HTERT RPE-1 (cell line): Measurements from ENCODE around the gene EIF4B.

Experiments
- in situ Hi-C: fragments of 300-500 bp; cut with MboI; formaldehyde crosslinking; loops from 4 replicates; pipeline ENCODE4 v1.14.3; 2020; ENCODE audit warnings: low sequenced_read_pairs

The EIF4B gene

DNA sequence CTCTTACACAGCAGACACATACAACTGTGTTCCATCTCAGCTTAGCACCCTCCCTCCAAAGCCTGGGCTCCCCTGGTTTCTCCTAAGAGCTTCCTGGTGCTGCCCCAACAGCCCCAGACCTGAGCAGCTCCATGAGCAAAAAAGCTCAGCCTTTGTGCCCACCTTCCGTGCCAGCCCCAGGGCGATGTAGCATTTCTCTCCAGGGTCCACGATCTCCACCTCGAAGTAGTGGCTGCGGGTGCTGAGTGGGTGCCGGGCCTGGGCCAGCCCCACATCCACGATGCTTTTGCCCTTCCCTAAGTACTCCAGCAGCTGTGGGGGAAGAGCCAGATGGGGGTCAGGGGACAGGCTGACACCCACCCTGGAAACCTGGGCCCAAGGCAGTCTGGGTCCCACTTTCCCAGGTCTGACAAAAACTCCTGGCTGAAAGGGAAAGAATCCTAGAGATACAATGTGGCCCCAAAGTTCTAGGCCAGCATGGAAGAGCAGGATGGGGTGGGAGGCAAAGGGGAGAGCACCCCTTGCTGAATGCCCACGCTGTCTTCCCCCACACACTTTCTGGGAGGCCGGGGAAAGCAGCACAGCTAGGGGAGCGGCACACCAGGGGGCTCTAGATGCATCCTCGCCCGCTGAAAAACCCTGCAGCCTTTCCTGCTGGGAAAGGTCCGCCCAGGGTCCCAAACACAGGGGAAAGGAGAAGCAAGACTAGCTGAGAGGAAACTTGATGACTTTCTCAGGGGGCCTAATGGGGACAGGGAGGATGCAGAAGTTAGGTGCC, 61.9 kb downstream of the EIF4B start:
- in situ Hi-C loops: no loop called here

DNA sequence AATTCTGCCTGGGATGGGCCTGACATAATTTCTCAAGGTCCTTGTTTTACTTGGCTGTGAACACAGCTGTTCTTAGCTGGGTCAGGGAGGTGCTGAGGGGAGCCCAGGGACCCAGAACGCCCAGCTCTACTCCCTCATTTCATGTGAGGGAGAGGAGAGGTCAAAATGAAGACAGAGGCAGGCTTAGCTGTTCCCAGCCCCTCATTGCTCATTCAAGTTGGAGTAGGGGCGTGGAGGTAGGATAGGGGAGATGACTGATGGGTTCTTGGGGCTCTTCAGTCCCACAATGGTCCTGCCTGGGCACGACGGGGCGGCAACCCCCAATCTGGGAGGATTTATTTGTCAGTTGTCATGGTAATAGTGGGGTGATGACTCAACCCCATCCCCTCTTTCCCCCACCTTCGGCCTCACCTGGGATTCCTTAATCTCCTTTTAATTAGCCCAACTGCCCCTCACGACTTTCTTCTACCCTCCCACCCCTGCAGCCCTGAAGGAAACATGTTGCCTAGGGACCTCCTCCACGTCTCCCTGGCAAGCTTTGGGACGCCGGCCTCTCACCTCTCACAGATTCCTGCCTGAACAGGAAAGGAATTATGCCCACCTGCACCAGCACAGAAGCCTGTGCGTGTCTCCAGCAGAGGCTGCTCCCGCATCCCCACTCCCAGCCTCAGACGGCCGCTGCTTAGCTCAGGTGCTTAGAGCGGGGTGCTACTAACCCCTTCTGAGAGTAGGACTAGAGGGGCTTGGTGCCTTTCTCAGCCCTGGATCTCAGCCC, 62.7 kb downstream of the EIF4B start:
- in situ Hi-C loops: no loop called here

DNA sequence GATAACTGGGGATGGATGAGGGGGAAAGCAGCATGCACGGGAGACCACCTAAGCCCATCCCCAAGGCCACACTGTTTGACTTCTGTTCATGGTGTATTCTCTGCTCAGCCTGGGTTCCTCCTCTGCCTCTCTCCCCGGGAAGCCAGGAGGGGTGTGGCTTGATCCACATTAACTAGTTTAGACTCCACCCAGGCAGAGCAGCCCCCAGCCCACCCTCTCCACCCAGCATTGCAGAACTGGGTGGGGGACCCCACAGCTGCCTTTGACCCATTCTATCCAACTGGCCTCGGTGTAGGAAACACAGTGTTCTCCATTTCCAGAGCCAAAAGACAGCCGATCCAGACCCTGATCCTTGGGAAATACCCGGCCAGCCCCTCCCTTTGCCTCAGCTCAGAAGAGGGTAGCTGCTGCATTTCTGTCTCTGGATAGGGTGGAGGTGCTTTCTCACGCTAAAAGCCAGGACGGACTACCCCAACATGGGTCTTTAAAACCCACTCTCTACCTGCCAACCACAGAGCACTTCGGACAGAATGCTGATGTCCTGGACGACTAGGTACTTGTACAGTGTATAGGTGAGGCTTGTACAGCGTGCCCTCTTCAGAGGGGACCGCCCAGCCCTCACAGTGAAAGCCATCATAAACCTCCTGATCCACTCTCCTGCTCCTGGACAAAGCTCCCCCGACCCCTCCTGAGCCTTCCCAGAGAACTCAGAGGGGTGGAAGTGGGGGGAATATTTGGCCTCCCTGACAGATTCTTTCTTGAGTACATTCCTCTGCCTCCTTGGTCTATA, 63.6 kb downstream of the EIF4B start:
- in situ Hi-C loops: no loop called here

DNA sequence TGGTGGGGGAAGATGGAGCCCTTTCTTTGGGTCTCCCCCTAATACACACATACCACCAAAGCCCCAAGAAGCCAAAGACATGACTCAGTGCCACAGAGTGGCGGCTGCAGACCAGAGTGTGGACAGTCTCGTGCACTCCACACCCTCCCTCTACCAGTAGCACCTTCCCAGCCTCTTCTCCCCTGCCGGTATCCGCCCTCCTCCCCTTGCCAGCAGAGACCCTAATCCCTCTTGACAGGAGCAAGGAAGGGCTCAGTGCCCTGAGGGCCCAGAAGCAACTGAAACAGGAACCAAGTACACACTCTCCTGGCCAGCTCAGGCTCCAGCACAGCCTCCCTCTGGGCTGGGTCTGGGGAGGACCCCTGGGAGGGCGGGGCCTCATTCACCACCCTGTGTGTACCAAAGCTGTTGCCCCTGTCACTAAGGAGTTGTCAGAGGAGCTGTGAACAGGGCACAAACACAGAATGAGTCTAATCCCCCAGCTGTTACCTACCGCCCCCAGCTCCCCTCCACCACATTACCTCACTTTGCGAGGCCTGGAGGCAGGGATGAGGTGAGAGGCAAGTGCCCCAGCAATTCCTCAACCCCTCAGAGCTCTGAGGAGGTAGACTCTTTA, 64.7 kb downstream of the EIF4B start:
- in situ Hi-C loops: no loop called here

DNA sequence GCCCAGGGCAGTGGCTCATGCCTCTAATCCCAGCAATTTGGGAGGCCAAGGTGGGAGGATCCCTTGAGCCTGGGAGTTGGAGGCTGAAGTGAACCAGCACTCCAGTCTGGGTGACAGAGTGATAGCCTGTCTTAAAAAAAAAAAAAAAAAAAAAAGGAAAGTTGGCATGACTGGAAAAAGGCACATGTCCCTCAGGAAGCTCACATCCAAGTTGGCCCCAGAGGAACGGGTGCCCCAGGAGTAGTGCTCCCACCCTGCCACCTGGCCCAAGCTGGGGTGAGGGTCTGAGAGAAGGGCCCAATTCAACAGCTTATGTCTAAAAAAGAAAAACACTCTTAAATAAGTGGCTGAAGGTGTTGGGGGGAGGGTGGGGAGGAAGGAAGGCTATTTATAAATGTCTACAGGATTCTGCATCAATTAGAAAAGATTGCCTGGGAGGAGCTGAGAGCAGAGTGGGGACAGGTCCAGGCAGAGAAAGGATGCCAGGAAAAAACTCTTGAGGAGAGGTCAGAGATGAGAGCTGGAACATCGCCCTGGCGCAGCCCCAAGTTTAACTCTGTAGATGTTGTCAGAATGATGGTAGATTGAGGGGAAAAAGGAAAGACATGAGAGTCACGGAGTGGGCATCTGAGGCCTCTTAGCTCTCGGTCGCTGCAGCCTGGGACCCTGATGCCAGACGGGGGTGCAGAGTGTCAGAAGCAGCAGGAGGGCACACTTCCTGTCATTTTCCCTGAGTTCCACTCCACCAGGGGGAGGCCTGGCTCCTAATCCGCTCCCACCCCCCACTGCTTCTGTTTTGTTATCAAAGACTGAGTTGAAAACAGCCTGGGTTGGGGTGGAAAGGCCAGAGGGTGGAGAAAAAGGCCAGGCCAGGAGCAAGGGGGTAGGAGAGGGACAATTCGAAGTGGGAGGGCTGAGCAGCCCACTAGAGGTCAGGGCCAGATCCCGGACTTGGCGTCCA, 65.6 kb downstream of the EIF4B start:
- in situ Hi-C loops: no loop called here

DNA sequence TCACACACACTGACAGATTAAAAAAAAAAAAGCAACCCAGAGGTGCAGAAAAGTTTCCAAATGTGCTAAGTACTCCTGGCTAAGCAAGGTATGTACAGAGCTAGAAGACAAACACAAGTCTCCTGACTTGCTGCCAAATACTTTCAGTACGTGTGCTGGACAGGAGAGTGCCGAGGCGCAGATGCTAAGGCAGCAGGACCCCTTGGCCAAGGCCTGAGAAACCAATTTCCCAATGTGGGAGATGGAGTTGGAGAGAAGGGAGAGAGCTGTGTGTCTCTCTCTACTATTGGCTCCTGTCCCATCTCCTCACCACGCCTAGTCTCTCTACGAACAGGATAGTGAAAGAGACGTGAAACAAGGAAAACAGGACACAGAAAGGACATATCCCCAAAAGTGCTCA, 67.6 kb downstream of the EIF4B start:
- in situ Hi-C loops: no loop called here

DNA sequence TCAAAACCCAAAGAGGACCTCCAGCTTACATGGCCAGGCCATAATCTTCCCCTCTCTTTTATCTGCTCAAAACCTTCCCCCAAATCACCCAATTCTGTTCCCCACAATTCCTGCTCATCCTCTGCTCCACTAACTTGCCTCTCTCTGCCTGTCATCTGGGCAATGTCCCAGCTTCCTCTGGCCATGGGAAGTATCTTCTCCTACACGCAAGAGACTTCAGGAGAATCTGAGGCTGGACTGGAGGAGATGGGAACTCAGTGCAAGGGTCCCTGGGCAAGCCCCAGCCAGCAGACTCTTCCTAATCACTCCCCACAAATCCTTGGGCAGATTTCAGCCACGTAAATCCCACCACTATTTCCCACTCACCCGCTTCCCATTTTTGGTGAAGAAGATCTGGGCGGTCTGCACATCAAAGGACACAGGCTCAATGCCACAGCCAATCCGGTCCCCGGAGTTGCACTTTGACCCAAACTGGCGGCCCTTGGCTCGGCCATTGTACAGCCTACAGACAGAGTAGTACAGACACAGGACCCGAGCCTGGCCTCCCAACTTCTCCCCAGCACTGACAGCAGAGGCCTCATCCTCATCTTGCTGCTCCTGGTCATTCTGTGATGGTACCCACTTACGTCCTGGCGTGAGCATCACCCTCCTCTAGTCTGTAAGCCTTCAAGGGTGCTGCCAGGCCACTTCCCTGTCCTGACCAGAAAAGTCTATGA, 68.2 kb downstream of the EIF4B start:
- in situ Hi-C loops: no loop called here

DNA sequence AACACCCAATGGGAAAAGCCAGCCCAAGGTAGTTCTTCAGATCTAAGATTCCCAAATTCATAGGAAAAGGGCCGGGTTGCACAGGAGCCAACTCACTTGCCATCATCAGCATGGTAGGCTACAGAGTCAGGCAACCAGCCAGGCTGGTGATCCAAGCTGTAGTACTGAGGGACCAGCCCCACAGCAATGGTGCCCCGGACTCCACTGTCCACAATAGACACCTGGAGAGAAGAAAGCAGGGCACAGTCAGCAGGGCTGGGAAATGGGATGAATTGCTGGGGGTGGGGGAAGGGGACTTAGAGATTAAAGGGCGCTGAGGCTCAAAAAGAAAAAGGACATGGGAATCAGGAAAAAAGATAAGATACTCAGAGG, 68.7 kb downstream of the EIF4B start:
- in situ Hi-C loops: no loop called here

DNA sequence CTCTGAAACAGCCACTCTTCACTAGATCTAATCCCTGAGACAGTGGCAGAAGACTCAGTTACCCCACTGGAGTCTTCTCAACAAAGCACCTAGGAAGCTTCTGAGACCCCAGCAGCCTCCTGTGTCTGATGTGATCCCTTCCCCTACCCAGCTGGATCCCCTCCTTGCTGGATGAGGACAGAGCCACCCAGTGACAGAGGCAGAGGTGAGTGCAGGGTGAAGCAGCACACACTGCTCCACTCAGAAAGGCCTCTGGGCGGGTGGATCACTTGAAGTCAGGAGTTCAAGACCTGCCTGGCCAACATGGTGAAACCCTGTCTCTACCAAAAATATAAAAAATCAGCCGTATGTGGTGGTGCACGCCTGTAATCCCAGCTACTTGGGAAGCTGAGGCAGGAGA, 70.2 kb downstream of the EIF4B start:
- in situ Hi-C loops: no loop called here

DNA sequence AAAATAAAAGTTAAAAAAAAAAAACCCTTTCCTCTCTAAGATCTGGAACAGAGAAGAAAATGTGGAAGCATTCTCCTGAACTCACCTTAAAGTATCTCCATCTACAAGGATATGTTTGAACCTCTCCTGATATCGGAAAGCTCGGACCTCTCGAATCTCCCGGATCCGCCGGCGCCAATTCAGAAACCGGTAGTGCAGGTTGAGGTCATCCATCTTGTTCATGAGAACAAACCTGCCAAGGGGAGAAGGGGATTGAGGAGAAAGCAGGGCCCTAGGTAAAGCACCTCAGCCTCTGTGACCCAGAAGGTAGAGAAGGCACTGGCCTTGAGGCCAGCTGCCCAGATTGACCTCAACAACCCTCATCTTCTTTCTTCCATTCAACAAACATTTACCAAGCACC, 70.8 kb downstream of the EIF4B start:
- in situ Hi-C loops: no loop called here

DNA sequence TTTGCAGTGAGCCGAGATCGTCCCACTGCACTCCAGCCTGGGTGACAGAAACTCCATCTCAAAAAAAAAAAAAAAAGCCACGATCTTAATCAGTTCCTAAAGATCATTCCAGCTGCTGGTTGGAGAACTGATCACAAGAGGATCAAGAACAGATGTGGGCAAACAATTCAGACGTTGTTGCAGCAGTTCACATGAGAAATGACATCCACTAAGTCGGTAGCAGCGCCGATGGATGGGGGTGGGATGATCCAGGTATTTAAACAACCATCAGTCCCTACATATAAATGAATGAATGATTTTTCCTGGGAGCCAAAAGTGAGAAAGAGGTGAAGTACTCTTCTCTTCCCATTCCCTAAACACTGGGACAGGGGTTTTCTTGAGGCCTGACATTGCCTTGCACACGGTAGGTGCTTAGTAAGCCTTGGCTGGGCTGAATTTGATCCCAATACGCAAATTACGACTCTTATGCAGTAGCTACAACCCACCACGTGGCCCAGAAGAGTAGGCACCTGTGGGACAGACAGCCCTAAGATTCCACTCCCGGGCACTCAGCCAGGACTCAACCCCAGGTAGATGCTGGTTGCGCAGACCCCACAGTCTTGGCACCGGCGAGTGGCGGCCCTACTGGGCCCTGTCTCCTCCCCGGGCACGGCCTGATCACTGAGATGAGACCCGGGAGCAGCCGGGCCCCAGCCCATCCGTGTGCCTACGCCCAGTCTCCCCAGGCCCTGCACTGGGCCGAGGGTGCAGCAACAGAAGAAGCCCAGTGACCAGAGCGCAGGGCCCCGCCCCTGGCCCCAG, 72.4 kb downstream of the EIF4B start:
- in situ Hi-C loops: no loop called here

DNA sequence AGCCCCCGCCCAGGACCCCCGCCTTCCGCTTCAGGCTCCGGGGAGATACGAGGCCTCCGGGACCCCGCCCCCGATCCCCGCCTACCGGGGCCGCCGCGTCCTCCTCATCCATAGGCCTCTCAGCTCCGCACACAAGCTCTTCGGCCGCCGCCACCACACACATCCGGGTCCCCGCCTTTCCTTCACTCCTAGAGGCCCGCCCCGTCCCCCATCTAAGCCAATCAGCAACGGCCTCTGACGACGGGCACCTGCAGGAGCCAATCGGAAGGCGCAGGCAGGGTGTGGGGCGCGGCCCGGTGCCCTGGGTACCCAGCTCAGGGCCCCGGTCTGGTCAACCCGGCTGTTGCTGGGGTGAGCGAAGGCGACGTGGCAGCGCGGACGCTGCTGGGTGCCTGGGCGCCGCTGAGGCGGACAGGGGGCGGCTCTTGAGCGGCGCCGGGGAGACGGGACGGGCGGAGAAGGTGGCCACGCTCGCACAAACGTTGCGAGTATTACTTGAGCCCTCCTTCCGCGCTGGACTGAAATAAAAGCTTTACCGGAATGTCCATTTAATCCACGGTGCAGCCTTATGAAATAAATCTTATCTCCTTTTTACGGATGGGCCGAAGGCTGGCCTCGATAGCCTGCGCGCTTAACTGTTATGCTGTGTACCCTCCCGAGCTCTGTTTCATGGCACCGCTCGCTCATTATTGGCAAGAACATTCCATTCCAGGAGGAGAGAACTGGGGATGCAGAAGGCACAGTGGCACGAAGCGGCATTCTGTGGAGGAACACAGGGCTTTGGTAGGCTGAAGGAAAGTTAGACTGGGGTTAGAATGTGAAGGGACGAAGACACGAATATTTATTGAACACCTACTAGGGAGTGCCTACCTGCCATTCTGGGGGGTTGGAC, 73.2 kb downstream of the EIF4B start, which contains the start of gene SPRYD3:
Gene SPRYD3 (minus strand): TSS at position 165 of the 892 bp plus-strand sequence. CDS start 57 bp downstream, at position 108.
- in situ Hi-C loops: no loop called here

DNA sequence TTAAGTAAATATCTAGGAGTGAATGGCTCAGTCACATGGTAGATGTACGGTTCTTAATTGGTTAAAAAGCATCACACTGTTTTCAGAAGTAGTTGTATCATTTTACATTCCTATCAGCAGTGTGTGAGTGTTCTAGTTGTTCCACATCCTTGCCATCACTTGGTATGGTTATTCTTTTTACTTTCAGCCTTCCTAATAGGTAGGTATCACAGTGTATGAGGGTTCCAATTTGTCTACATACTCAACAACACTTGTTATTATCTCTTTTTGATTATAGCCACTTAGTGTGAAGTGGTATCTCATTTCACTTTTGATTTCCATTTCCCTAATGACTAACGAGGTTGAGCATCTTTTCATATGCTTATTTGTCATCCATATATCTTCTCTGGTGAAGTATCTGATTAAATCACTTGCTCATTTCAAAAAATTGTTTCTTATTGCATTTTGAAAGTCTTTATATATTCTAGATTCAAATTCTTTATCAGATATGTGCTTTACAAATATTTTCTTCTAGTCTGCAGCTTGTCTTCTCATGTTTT, 76.5 kb downstream of the EIF4B start:
- in situ Hi-C loops: no loop called here

DNA sequence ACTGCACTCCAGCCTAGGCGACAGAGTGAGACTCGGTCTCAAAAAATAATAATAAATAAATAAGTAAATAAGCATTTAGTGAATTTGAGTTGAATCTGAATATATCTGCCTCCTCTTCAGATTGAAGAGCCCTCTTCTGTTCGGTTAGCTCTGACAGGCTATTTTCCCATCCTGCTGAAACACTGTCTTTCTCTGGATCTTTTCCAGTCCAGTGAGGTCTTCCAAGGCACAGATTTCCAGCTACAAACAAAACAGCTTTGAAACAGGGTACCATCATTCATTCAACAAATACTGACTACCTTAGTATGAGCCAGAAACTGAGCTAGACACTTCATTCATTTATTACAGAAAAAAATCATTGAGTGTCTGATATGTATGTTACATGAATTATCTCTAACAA, 80.1 kb downstream of the EIF4B start:
- in situ Hi-C loops: no loop called here

DNA sequence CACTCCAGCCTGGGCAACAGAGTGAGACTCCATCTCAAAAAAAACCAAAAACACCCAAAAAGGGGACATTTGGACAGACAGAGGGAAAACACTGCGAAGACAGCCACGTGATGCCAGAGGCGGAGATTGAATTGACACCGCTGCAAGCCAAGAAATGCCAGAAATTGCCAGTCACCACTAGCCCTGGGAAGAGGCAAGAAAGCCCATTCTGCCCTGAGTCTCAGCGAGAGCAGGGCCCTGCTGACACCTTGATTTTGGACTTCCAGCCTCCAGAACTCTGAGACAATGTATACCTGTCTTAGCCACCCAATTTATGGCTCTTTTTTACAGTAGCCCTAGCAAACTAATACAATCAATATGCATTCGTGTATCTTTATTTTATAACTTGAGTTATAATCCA, 83.8 kb downstream of the EIF4B start:
- in situ Hi-C loops: no loop called here

DNA sequence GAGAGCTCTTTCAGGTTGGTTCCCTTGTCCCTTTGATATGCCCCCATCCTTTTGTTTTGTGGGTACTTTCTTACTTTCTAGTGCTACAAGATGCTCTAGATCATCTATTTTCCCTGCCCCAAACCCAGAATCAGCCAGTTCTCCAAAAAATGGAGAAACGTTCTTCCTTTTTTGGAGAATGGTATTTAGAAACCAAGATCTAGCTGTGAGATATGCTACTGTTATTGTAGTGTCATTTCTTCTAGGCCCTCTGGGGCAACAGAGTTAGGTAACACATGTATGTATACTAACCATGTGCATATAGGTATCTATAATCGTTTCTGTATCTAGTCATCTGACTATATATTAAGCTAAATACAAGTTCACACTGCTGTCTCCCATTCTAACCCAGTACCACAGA, 84.3 kb downstream of the EIF4B start:
- in situ Hi-C loops: no loop called here

DNA sequence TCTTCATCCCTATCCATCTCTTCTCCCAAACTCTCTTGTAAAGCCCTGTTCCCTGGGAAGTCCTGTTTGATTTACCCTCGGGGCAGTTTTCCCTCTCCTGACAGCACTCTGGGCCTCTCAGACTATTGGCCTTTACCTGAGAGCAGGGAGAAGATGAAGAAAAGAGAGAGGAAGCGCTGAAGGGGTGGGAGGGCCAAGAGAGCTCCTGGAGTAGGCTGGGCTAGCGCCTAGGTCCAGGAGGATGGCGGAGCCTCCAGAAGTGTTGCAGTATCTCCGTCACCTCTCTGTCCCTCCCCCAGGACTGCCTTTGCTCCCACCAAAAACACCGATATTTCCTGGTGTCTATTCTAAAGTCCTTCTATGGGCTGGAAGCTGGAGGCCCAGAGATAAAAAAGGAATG, 85.5 kb downstream of the EIF4B start:
- in situ Hi-C loops: no loop called here
